Tibial artery (tissue), 4 donors: ENCODE data around the gene EEF2K.

ENCODE experiments used
- DNase-seq, 2 donors: peaks; one replicate each; pipeline ENCODE4 v3.0.0-alpha.2; 2019
- H3K27ac ChIP-seq, 2 donors: fragments of 200-600 bp; sonication (generic) in 1 of 2; 1 replicate in 1 of 2; 2 replicates in 1 of 2; pipeline ENCODE4 v1.5.1; 2018 to 2019; ENCODE audit warnings: mild to moderate bottlenecking in 1 of 2
- H3K27me3 ChIP-seq, 2 donors: fragments of 200-600 bp; sonication (generic) in 1 of 2; one replicate each; pipeline versions ENCODE4 v1.5.1 to v1.6.0; 2016 to 2019
- H3K36me3 ChIP-seq, 3 donors: fragments of 200-600 bp; sonication (generic) in 2 of 3; one replicate each; pipeline ENCODE4 v1.5.1; 2016 to 2019; ENCODE audit warnings: mild to moderate bottlenecking in 2 of 3
- H3K4me1 ChIP-seq, 4 donors: fragments of 200-600 bp; sonication (generic) in 2 of 4; 1 replicate in 3 of 4; 2 replicates in 1 of 4; pipeline ENCODE4 v1.5.1; 2016 to 2019
- H3K4me3 ChIP-seq, 2 donors: fragments of 200-600 bp; sonication (generic) in 1 of 2; 1 replicate in 1 of 2; 2 replicates in 1 of 2; pipeline ENCODE4 v1.5.1; 2018 to 2019; ENCODE audit warnings: mild to moderate bottlenecking in 2 of 2
- H3K9me3 ChIP-seq, 3 donors: fragments of 200-600 bp; sonication (generic) in 1 of 3; one replicate each; pipeline ENCODE4 v1.5.1; 2016 to 2019
- intact Hi-C: fragments of 100-400 bp; cut with DNase I; formaldehyde crosslinking; loops from one replicate; pipeline ENCODE4 v1.15.0; 2023; ENCODE audit warnings: low total_unique reads
- TF ChIP-seq, protein P1 (sequence below), 2 experiments: fragments of 200-600 bp in 1 of 2; fragments of 450-650 bp in 1 of 2; IDR thresholded peaks; one replicate each; pipeline ENCODE4 v1.5.1; 2017 to 2019; ENCODE audit warnings: antibody characterized with exemption in 2 of 2, mild to moderate bottlenecking in 1 of 2, moderate library complexity in 1 of 2

Gene EEF2K

DNA sequence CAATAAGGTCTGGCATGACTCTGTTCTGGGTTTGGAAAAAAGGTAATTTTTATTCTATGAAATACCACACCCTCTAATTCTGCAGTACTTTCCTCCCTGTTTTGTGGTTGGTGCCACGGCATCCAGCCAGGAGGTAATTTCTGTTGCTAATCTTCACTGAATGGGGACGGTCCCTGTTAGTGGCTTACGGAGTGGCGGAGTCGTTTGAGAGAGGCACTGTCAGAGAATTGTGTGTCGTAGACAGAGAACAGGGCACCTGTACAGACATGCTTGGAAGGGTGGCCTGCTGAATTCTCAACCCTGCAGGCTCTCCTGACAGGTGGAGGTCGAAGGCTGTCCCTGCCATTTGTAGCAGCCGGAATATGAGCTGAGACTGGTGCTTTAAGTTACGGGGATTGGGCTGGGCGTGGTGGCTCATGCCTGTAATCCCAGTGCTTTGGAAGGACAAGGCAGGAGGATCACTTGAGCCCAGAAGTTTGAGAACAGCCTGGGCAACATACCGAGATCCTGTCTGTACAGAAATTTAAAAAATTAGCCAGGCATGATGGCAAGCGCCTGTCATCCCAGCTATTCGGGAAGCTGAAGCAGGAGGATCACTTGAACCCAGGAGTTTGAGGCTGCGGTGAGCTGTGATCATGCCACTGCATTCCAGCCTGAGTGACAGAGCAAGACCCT, 33.2 kb downstream of the EEF2K start:
- H3K4me1 ChIP-seq = peaks cover 0 to 69% (median 34%) of the 10 kb centered on the region in 4 donors
- H3K4me3 ChIP-seq = no peak overlapping the region
- no peak for DNase-seq
- no peaks in the 10 kb centered on the region for H3K27me3 ChIP-seq
- intact Hi-C loops = loop anchor here (10.0 kb wide), 1 partner anchor 56 kb away; the partner anchor contains the start of gene POLR3E
- peak overlapping the region; percentile 53 to 73 for H3K27ac ChIP-seq
- H3K36me3 ChIP-seq = peaks cover 2 to 16% (median 6%) of the 10 kb centered on the region in 3 donors
- H3K9me3 ChIP-seq = no peaks in the 10 kb centered on the region
- TF ChIP-seq, protein P1, sequence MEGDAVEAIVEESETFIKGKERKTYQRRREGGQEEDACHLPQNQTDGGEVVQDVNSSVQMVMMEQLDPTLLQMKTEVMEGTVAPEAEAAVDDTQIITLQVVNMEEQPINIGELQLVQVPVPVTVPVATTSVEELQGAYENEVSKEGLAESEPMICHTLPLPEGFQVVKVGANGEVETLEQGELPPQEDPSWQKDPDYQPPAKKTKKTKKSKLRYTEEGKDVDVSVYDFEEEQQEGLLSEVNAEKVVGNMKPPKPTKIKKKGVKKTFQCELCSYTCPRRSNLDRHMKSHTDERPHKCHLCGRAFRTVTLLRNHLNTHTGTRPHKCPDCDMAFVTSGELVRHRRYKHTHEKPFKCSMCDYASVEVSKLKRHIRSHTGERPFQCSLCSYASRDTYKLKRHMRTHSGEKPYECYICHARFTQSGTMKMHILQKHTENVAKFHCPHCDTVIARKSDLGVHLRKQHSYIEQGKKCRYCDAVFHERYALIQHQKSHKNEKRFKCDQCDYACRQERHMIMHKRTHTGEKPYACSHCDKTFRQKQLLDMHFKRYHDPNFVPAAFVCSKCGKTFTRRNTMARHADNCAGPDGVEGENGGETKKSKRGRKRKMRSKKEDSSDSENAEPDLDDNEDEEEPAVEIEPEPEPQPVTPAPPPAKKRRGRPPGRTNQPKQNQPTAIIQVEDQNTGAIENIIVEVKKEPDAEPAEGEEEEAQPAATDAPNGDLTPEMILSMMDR (IDR thresholded peaks at IDR 0.05) = no peak

DNA sequence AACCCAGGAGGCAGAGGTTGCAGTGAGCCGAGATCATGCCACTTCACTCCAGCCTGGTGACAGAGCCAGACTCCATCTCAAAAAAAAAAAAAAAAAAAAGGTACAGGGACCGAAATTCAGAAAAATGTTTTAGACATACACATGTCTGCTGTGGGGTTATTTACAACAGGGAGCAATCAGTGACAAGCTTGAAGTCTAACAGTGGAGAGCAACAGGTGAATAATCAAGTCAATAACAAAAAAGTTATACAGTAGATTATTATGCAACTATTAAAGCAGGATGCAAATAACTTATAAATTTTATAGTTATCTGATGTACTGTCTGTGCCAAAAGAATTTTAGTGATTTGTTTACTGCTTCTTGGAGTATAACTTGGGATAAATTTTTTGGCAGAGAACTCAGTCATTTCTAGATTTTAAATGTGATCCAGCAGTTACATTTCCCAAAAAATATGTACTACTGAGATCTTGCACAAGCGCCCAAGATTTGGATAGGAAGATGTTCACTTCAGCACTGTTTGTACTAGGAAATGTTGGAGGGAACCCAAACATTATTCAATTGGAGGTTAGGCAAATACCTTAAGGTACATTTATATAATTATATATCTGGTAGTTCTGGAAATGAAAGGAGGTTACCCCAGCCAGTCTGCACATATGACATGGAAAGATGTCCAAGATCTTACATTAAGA, 34.1 kb downstream of the EEF2K start:
- Histone ChIP-seq H3K9me3 (no peaks in the 10 kb centered on the region), H3K36me3 (peaks cover 9 to 25% (median 14%) of the 10 kb centered on the region in 3 donors), H3K27me3 (no peaks in the 10 kb centered on the region), H3K4me3 (no peak overlapping the region), H3K27ac (peak overlapping the region; percentile 53 to 73), H3K4me1 (peaks cover 0 to 69% (median 36%) of the 10 kb centered on the region in 4 donors)
- DNase-seq = peak in 1 of 2 donors; percentile 33
- TF ChIP-seq, protein P1 (IDR thresholded peaks at IDR 0.05) = no peak
- intact Hi-C loops = no loop called here

DNA sequence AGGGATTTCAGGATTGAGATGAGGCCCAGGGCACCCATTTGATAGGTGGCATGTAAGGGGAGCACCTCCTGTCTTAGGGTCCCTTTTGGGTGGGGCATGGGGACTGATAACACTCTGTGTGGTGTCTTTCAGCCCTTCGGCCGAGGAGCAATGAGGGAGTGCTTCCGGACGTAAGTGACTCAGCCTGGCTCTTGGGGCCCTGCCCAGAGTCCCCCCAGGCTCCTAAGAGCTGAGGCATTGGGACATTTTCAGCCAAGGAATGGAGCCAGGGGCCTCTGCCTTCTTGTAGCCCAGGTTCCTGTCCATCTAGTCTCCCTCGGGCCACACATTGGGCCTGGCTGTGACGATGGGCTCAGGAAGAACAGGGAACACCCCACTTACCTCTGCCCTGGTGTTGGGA, 44.4 kb downstream of the EEF2K start:
- H3K4me1 ChIP-seq = no peaks in the 10 kb centered on the region
- no peak overlapping the region for H3K27ac ChIP-seq
- no peak overlapping the region for H3K4me3 ChIP-seq
- TF ChIP-seq, protein P1 (IDR thresholded peaks at IDR 0.05) = no peak
- H3K27me3 ChIP-seq = no peaks in the 10 kb centered on the region
- DNase-seq = no peak
- H3K36me3 ChIP-seq = peaks cover 59 to 100% (median 87%) of the 10 kb centered on the region in 3 donors
- intact Hi-C loops = no loop called here
- peaks cover 0 to 4% (median 0%) of the 10 kb centered on the region in 3 donors for H3K9me3 ChIP-seq

DNA sequence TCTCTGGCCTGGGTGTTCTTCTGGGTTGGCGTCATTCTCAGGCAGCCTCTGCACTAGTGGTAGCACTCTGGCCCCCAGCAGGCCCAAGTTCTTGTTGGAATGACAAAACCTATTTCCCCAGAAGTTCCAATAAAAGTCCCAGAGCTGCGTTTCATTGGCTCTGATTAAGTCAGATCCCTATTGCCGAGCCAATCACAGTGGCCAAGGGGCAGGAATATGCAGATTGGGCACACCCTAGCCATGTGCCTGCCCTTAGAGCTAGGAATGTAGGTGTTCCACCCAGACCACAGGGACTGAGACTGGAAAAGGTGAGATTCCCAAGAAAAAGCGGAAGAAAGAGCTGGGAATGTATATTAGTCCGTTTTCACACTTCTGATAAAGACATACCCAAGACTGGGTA, 46.2 kb downstream of the EEF2K start:
- intact Hi-C loops = no loop called here
- no peak overlapping the region for H3K4me3 ChIP-seq
- DNase-seq = no peak
- H3K27ac ChIP-seq = no peak overlapping the region
- H3K4me1 ChIP-seq = no peaks in the 10 kb centered on the region
- TF ChIP-seq, protein P1 (IDR thresholded peaks at IDR 0.05) = no peak
- no peaks in the 10 kb centered on the region for H3K27me3 ChIP-seq
- peaks cover 0 to 4% (median 0%) of the 10 kb centered on the region in 3 donors for H3K9me3 ChIP-seq
- H3K36me3 ChIP-seq = peaks cover 69 to 100% (median 96%) of the 10 kb centered on the region in 3 donors

DNA sequence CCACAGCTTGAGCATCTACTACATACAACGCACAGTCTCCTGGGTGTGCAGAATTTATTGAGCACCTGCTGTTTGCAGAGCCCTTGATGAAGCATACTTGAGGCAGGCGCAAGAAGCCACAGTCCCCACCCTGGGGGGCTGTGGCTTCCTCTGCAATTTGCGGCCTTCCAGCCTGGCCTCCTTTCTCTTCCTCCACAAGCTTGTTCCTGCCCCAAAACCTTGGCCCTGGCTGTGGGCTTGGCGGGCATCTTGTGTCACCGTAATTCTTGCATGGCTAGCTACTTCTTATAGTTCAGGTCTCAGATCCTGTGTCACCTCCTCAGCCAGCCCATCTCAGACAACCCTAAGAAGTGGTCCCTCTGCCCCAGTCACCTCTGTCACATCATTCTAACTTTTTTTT, 47.2 kb downstream of the EEF2K start:
- peaks cover 0 to 4% (median 0%) of the 10 kb centered on the region in 3 donors for H3K9me3 ChIP-seq
- no peak for DNase-seq
- H3K27ac ChIP-seq = no peak overlapping the region
- H3K4me3 ChIP-seq = no peak overlapping the region
- no peaks in the 10 kb centered on the region for H3K4me1 ChIP-seq
- H3K27me3 ChIP-seq = no peaks in the 10 kb centered on the region
- intact Hi-C loops = no loop called here
- TF ChIP-seq, protein P1 (IDR thresholded peaks at IDR 0.05) = no peak
- H3K36me3 ChIP-seq = peaks cover 77 to 100% (median 97%) of the 10 kb centered on the region in 3 donors
